Stimulated activated CD8-positive, alpha-beta memory T cell treated with anti-CD3 and anti-CD28 coated beads, Interleukin-12 subunit alpha, Interleukin-12 subunit beta, amount 100 ng/mL, for 1 hour (primary cell): ENCODE data around the gene OPN1SW.

Experiments used
- DNase-seq: peaks from one replicate; pipeline ENCODE4 v3.0.0-alpha.2; 2020; ENCODE audit warnings: low read depth

The OPN1SW gene, protein sequence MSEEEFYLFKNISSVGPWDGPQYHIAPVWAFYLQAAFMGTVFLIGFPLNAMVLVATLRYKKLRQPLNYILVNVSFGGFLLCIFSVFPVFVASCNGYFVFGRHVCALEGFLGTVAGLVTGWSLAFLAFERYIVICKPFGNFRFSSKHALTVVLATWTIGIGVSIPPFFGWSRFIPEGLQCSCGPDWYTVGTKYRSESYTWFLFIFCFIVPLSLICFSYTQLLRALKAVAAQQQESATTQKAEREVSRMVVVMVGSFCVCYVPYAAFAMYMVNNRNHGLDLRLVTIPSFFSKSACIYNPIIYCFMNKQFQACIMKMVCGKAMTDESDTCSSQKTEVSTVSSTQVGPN

DNA sequence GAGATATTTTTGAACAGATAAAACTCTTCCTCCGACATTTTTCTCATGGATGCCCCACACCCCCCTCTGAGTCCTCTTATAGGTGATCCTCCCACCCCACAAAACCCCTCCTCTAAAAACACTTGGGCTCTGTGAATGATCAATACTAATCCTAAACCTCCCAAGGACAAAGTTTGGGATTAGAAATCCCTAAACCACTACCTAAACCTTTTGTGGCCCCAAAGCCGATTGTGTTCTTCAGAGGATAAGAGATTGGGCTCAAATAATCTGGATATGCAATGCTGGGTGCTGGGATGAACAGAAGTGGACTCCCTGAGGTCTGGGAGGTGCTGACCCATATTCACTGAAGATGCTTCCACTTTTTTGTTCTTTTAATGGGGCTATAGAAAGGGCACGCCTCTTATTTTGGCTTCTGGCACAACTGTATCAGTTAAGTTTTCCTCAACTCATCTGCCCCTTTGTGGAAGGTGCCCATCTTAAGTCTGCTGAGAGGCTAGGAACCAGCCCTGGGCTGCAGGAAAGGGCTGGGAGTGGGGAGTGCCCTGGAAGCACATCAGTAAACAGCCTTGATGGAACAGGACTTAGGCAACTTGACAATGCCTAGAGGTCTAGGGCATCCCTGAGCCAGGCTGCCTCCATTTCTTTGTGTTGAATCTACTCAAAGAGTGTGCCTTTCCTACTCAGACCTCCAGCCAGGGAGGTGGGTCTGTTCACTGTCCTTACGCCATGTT, at the start of gene OPN1SW:
OPN1SW (minus strand) TSS at position 51 of the 731 bp plus-strand sequence; CDS start at position 38, 13 bp downstream.
- no peak for DNase-seq

DNA sequence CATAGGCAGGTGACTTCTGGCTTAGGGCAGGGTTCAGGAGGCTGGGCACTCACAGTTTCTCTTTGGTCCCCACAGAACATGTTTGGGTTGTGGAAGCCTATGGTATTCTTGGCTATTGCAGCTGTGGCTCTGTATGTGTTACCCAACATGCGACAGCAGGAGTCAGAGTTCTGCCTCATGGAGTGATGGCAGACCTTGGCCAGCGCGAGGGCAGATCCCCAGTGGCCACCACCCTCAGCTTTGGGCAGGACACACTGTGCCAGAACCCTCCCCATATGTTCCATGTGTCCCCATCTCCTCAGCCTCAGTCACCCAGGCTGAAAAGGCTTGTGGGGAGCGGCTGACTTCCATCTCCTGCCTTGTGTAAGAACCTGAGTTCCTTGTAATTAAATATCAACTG, 46.1 kb upstream of the OPN1SW start:
- no peak for DNase-seq

- no peak for DNase-seq
Observed at GRCh38 chr7:128818694-128819093, 43.1 kb upstream of the OPN1SW start.

DNA sequence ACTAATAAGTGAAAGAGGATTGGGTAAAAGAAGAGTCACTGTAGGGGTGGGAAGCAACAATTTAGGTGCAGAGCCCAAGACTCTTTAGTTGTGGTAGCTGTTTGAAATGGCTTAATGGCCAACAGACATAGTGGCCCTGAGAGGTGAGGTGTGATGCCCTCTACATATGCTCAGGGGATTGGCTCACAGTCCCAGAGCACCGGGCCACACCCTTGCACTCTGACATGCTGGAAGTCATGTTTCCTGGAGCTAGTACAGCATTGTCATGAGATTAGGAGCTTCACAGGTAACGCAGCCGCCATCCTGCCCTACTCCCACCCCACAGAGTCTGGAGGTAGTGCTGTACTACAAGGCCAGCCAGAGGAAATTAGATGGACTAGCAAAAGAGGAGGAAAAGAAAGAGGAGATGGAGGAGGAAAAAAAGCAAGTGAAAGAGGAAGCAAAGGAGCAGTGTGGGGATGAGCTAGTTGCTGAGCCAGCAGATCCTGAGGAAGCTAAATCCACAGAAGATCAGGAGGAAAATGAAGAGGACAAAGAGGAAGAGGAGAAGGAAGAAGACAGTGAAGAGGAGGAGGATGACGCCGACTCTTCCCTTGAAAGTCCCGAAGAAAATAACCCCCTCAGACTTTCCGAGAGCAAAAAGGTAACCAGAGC, 39.8 kb upstream of the OPN1SW start:
- no peak for DNase-seq

DNA sequence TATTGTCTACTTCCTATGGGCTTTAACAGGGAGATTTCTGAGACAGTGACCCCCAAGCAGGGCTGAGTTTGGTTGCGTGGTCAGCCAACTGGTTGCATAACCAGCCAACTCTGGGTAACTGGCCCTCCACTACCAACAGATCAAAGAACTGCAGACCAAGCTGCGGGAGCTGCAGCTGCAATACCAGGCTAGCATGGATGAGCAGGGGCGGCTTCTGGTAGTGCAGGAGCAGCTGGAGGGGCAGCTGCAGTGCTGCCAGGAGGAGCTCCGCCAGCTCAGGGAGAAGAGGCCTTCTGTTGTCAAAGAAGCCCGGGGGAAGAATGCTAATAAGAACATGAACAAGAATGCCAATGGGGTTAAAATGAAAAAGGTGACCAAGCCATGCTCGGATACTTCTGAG, 38.9 kb upstream of the OPN1SW start:
- DNase-seq = no peak

GRCh38 chr7:128812514-128813168, 37.0 kb upstream of the OPN1SW start:
- DNase-seq = no peak

DNA sequence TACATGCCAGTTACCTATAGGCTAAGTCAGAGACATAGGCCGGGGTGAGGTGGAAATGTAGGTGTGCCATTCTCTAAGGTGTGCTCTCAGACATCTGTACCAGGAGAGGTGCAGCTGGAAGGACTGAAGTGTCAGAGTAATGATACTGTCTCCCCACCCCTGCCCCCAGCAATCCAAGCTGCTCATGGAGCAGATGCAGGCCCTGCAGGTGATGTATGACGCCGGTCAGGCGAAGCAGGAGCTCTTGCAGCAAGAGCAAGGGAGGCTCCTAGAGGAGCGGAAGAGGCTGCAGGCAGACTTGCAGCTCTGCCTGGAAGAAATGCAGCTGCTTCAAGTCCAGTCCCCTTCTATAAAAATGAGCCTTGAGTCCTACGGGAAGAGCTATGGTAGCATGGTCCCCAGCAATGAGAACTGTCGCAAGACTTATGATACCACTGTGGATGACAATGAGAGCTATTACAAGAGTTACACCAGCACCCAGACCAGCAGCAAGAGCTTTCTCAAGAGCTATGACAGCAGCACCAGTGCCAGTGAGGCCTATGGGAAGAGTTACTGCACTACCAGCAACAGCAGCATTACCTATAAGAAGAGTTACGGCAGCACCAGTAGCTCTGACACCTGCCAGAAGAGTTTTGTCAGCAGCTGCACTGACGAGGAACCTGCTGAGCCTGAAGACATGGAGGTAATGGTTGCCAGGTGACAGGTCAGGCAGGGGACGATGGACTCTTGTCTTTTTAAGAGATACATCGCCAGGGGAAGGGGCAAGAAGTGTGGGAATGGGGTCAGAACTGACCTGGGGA, 36.2 kb upstream of the OPN1SW start:
- no peak for DNase-seq

DNA sequence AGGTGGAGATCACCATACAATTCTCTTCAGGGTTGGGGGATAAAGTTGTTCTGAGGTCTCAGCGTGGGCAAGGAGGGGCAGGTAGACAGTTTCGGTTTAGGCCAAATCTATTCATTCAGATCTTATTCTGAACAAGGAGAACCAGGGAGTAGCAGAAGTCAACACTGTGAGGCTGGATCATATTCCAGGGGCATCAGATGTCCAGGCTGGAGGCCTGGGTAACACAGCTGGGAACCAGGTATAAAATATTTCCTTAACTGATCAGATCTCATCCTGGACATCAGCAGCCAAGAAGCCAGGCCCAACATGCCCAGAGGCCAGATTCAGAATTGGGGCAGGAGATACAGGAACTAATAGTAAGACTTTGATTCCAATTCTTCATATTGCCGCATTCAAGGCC, 35.4 kb upstream of the OPN1SW start:
- DNase-seq = no peak

GRCh38 chr7:128810473-128810872, 34.9 kb upstream of the OPN1SW start:
- DNase-seq = no peak

- no peak for DNase-seq
Observed at GRCh38 chr7:128809363-128809762, 33.8 kb upstream of the OPN1SW start.

DNA sequence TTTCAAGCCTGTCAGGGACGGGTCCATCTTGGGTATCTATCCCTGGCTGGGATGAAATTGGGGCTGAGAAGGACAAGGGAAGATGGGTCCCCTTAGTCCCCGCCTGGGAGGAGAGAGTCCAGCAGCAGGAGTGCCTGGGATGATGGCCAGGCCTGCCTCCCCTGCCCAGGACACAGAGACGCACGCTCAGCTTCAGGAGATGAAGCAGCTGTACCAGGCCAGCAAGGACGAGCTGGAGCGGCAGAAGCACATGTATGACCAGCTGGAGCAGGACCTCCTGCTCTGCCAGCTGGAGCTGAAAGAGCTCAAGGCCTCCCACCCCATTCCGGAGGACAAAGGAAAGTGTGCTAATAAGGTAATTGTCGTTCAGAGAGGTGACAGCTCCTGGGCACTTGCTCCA, 31.6 kb upstream of the OPN1SW start:
- DNase-seq = no peak

GRCh38 chr7:128805225-128805624, 29.6 kb upstream of the OPN1SW start:
- no peak for DNase-seq

DNA sequence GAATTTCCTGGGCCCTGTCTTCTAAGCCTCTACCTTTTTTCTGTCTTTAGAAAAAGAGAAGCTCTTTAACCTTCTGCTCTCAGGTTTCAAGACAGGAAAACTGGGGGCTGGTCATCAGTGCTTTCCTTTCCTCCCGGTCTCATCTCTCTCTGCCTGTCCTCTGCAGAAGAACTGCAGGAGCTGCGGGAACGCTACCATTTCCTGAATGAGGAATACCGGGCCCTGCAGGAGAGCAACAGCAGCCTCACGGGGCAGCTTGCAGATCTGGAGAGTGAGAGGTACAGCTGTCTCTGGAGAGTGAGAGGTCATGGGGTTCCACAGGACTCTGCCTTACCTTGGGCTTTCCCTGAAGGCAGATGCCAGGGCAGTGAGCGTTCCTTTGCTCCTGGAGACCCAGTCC, 28.9 kb upstream of the OPN1SW start:
- no peak for DNase-seq

GRCh38 chr7:128801667-128802418, 26.2 kb upstream of the OPN1SW start:
- DNase-seq = no peak

- DNase-seq = no peak
Observed at GRCh38 chr7:128801003-128801402, 25.4 kb upstream of the OPN1SW start.

DNA sequence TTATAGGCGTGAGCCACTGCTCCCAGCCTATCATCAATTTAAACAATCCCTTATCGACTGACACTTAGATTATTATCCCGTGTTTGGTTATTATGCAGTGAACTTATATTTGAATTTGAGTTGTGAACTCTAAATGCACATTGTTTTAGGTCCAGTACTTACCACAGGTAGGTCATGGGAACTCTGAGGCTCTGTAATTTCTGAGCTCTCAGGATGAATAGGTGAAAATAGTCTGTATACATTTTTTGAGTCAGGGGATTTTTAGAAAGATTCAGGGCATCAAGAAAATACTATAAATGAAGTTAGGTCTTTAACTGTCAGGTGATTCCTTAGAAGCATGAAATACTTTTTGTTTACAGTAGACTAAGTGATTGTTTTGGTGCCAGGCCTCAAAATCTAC, 25.0 kb upstream of the OPN1SW start:
- DNase-seq = no peak

GRCh38 chr7:128799451-128799850, 23.9 kb upstream of the OPN1SW start:
- DNase-seq = no peak

DNA sequence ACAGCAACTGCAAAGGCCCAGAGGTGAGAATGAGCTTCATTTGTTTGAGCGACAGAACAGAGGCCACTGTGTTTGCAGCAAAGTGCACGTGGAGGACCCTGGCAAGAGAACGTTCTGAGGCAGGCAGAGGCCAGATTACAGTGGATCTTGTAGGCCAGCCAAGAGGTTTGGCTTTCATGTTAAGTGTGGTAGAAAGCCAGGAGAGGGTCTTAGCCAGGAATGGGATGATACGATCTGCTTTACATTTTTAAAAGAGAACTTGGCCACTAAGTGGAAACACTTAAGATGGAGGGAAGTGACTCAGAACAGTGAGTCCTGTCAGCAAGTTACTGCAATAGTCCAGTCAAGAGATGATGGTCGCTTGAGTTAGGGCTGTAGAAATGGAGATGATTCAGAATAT, 20.7 kb upstream of the OPN1SW start:
- DNase-seq = no peak

DNA sequence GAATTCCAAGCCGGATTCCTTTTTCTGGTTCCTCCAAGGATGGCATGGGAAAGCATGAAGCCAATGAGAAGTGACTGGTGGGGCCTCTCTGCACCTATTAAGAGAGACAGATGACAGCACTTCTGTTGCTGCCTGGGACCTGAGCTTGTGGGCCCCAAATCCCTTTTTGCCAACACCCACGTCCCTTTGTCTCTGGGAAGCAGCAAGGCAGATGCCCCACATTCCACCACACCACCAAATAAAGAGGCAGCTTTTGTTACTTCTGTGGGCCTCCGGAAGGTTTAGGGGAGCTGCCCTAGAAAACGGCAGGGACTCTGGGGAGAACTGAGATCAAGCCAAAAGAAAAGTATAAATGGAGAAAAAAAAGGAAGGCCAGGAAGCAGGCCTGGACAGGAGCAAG, 19.5 kb upstream of the OPN1SW start:
- DNase-seq = no peak

DNA sequence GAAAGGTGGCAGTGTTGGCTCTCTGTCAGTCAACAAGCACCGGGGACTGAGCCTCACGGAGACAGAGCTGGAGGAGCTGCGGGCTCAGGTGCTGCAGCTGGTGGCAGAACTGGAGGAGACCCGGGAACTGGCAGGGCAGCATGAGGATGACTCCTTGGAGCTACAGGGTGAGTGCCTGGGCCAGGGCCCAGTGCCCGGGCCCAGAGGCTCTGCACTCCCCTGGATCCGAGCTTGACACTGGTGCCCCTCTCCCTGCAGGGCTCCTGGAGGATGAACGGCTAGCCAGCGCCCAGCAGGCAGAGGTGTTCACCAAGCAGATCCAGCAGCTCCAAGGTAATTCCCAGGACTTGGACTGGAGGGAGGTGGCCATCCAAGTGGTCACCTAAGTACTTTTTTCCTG, 18.8 kb upstream of the OPN1SW start:
- no peak for DNase-seq

DNA sequence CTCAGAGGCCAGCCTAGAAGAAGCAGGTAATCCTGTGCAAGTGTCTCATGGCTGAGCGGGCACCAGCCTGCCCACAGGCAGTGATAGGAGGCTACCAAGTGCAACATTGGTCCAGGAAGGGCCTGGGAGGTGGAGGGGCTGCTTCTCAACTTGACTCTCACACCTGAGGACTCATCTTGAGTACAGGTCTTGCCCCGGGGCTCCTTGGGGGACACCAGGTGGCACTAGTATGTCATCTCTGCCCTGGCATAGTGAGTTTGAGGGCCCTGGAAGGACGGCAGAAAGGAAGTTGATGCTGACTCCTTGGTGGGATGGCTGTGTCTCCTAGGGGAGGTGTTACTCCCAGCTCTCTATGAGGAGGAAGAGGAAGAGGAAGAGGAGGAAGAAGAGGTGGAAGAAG, 18.4 kb upstream of the OPN1SW start:
- no peak for DNase-seq
